K562 (cell line): ENCODE data around the gene CRKL. TPM values are rescaled to one million over a fixed set of nuclear protein-coding genes. Genes with fewer than 3 reads are reported as not detected.

Experiments used
- ATAC-seq: fragments of 200-7000 bp; cut with Tn5 transposase; 3 replicates; pipeline ENCODE4 v1.9.1; 2020; ENCODE audit warnings: moderate library complexity
- BruUV-seq: library from RNA; stranded (reverse); fragments of 400-500 nt; replicated peaks from 2 replicates; lab custom pipeline; 2021; lab: Mats Ljungman, UMichigan
- CTCF ChIA-PET: fragments of 300-600 bp; formaldehyde crosslinking; extraction: SDS; loops from one replicate; lab custom pipeline; 2021; ENCODE audit warnings: low intra/inter-chr PET ratio; lab: Yijun Ruan, JAX
- POLR2A ChIA-PET: fragments of 300-600, 350-650 bp; sonication (Branson Sonifier 250); formaldehyde crosslinking; extraction: SDS; loops from one replicate; lab custom pipeline; 2021; ENCODE audit warnings: antibody characterized with exemption, inconsistent platforms; lab: Yijun Ruan, JAX
- DNase-seq, 4 experiments: peaks; one replicate each; pipeline versions ENCODE4 v3.0.0 to v3.0.0-alpha.2; 2011 to 2018; ENCODE audit warnings: low spot score in 3 of 4, mixed read lengths in 3 of 4; ENCODE audit errors: extremely low read depth in 1 of 4
- FAIRE-seq: peaks from 2 replicates; lab custom pipeline; 2011; peaks lifted over from hg19 to GRCh38; lab: Jason Lieb, UNC
- H2AFZ ChIP-seq: 2 replicates; pipeline ENCODE4 v1.6.0; 2011; ENCODE audit warnings: low read depth, low read length, control low read depth, inconsistent platforms
- H3K27ac ChIP-seq: fragments of 200-600 bp; 3 replicates; pipeline ENCODE4 v1.8.0; 2011; ENCODE audit warnings: low read depth, mild to moderate bottlenecking, control low read depth, inconsistent platforms, low read length, moderate library complexity, mixed read lengths; ENCODE audit errors: extremely low read depth
- H3K27me3 ChIP-seq, 2 experiments: fragments of 300-600 bp in 1 of 2; 2 replicates in 1 of 2; 3 replicates in 1 of 2; pipeline versions ENCODE4 v1.6.0 to v1.8.0; 2011; ENCODE audit warnings: inconsistent platforms in 2 of 2, low read length in 2 of 2, mild to moderate bottlenecking in 1 of 2, mixed read lengths in 1 of 2, moderate library complexity in 1 of 2; ENCODE audit not compliant: control insufficient read depth in 2 of 2, insufficient read depth in 2 of 2
- H3K36me3 ChIP-seq: fragments of 300-600 bp; 3 replicates; pipeline ENCODE4 v1.8.0; 2011; ENCODE audit warnings: mild to moderate bottlenecking, low read length, inconsistent platforms; ENCODE audit not compliant: control insufficient read depth, insufficient read depth
- H3K4me1 ChIP-seq, 2 experiments: fragments of 200-600 bp in 1 of 2; replicated peaks in 1 of 2; 2 replicates in 1 of 2; 3 replicates in 1 of 2; pipeline versions ENCODE4 v1.5.1 to v1.8.0; 2011; ENCODE audit warnings: inconsistent platforms in 2 of 2, low read length in 2 of 2, mild to moderate bottlenecking in 1 of 2, mixed read lengths in 1 of 2, moderate library complexity in 1 of 2; ENCODE audit not compliant: control insufficient read depth in 2 of 2, insufficient read depth in 2 of 2
- H3K4me2 ChIP-seq: 2 replicates; pipeline ENCODE4 v1.6.1; 2011; ENCODE audit warnings: low read length, control low read depth, inconsistent platforms, mixed read lengths; ENCODE audit not compliant: insufficient read depth
- H3K4me3 ChIP-seq: fragments of 200-600 bp; sonication (generic), shearing (Covaris generic); 2 replicates; pipeline ENCODE4 v1.5.1; 2016; ENCODE audit warnings: control low read depth, inconsistent platforms
- H3K79me2 ChIP-seq: fragments of 200-600 bp; 3 replicates; pipeline ENCODE4 v1.8.0; 2011; ENCODE audit warnings: low read length, inconsistent platforms; ENCODE audit not compliant: control insufficient read depth, insufficient read depth
- H3K9ac ChIP-seq, 2 experiments: 2 replicates each; pipeline versions ENCODE4 v1.6.0 to v1.6.1; 2011; ENCODE audit warnings: low read depth in 2 of 2, low read length in 2 of 2, control low read depth in 1 of 2, inconsistent platforms in 1 of 2, mild to moderate bottlenecking in 1 of 2, mixed read lengths in 1 of 2; ENCODE audit not compliant: insufficient read depth in 1 of 2
- H3K9me1 ChIP-seq: one replicate; pipeline ENCODE4 v1.6.0; 2011; ENCODE audit warnings: inconsistent platforms, mild to moderate bottlenecking, low read length, moderate library complexity; ENCODE audit not compliant: control insufficient read depth, insufficient read depth
- H3K9me3 ChIP-seq: replicated peaks from 2 replicates; pipeline ENCODE4 v1.5.1; 2011; ENCODE audit warnings: low read depth, low read length, inconsistent platforms; ENCODE audit not compliant: control insufficient read depth, insufficient read depth
- H4K20me1 ChIP-seq: replicated peaks from 2 replicates; pipeline ENCODE4 v1.6.1; 2011; ENCODE audit warnings: low read length, inconsistent platforms, mixed read lengths; ENCODE audit not compliant: control insufficient read depth, insufficient read depth
- CEBPG ChIP-seq, 3 experiments: fragments of 200-800 bp in 1 of 3; sonication (Bioruptor generic) in 1 of 3; sonication (generic) in 1 of 3; formaldehyde crosslinking in 1 of 3; IDR thresholded peaks in 2 of 3; conservative IDR thresholded peaks in 1 of 3; 2 replicates each; pipeline versions ENCODE4 v1.6.1 to v1.8.0; 2016 to 2022; ENCODE audit warnings: missing compliant biosample characterization in 2 of 3, missing genetic modification characterization in 2 of 3, mild to moderate bottlenecking in 1 of 3, missing genetic modification reagents in 1 of 3
- ELF4 ChIP-seq: fragments of 450-650 bp; formaldehyde crosslinking; IDR thresholded peaks from 2 replicates; pipeline ENCODE4 v1.4.0; 2022; ENCODE audit warnings: missing genetic modification characterization
- HCFC1 ChIP-seq: IDR thresholded peaks from 2 replicates; pipeline ENCODE4 v1.6.1; 2012; ENCODE audit warnings: low read depth, low read length, improper control_type of control experiment
- PTRF ChIP-seq: fragments of 450-650 bp; IDR thresholded peaks from 2 replicates; pipeline ENCODE4 v1.6.1; 2016; ENCODE audit warnings: mild to moderate bottlenecking, missing genetic modification characterization, missing compliant biosample characterization
- RBBP5 ChIP-seq: fragments of 200-600 bp; sonication (generic); IDR thresholded peaks from 2 replicates; pipeline ENCODE4 v1.6.1; 2012; ENCODE audit warnings: borderline replicate concordance, mild to moderate bottlenecking, low read length, control low read depth, inconsistent platforms; ENCODE audit not compliant: insufficient read depth, poor library complexity, severe bottlenecking
- RCOR1 ChIP-seq, 2 experiments: IDR thresholded peaks; 2 replicates each; pipeline ENCODE4 v1.6.1; 2012; ENCODE audit warnings: low read depth in 2 of 2, low read length in 2 of 2, borderline replicate concordance in 1 of 2, improper control_type of control experiment in 1 of 2
- STAG1 ChIP-seq: sonication (generic); formaldehyde crosslinking; IDR thresholded peaks from 2 replicates; pipeline ENCODE4 v1.5.0; 2020; ENCODE audit warnings: missing genetic modification reagents, borderline replicate concordance
- ZC3H4 ChIP-seq: sonication (generic); formaldehyde crosslinking; IDR thresholded peaks from 2 replicates; pipeline ENCODE4 v1.9.0; 2021; ENCODE audit warnings: missing genetic modification reagents, borderline replicate concordance
- WGBS: fragments of 100-300 bp; shearing (Covaris generic); methylation state at CpG from one replicate; pipeline ENCODE4 v1.1.6; 2016; ENCODE audit warnings: low coverage, mixed read lengths; ENCODE audit not compliant: insufficient coverage; ENCODE audit errors: missing lambda C conversion rate; 5-methylcytosine and 5-hydroxymethylcytosine counted together
- in situ Hi-C: fragments of 300-500 bp; cut with MboI; formaldehyde crosslinking; loops from 4 replicates; pipeline ENCODE4 v1.15.0; 2018; ENCODE audit warnings: inconsistent platforms, mixed read lengths
- intact Hi-C: fragments of 100-400 bp; cut with micrococcal nuclease; formaldehyde crosslinking; loops from 2 replicates; pipeline ENCODE4 v1.14.2; 2022
- polyA plus RNA-seq, 8 experiments: library from polyadenylated mRNA; depleted of rRNA in 4 of 8; stranded (reverse) in 5 of 8; unstranded in 3 of 8; fragments of >200 nt; fragmentation: Nextera tagmentation in 2 of 8; fragmentation: Illumina TruSeq in 1 of 8; extraction: Ambion mirVana in 2 of 8; extraction: Trizol in 1 of 8; gene quantifications; 2 replicates each; pipeline versions ENCODE4 v1.2.1 to v1.2.3, GENCODE V29; 2011 to 2014; ENCODE audit warnings: inconsistent platforms in 1 of 8, missing spikeins in 1 of 8
- total RNA-seq, 7 experiments: library from RNA; depleted of rRNA in 6 of 7; stranded (reverse); fragments of >200 nt in 6 of 7; fragmentation: Illumina TruSeq in 2 of 7; extraction: Trizol in 2 of 7; gene quantifications; 2 replicates each; pipeline versions ENCODE4 v1.2.1 to v1.2.3, GENCODE V29; 2011 to 2021; ENCODE audit warnings: low replicate concordance in 1 of 7
- TF ChIP-seq, protein P1 (sequence below): fragments of 450-650 bp; conservative IDR thresholded peaks from 2 replicates; pipeline ENCODE4 v1.6.1; 2016; ENCODE audit warnings: missing genetic modification characterization, low read depth, mild to moderate bottlenecking, missing compliant biosample characterization, moderate library complexity

CRKL gene
- total and polyA plus RNA-seq, 9 of the 15 experiments (the other 6 are each of a cell fraction or from before 2014, with no cell fraction given), result 100 to 263 (median 124) TPM

DNA sequence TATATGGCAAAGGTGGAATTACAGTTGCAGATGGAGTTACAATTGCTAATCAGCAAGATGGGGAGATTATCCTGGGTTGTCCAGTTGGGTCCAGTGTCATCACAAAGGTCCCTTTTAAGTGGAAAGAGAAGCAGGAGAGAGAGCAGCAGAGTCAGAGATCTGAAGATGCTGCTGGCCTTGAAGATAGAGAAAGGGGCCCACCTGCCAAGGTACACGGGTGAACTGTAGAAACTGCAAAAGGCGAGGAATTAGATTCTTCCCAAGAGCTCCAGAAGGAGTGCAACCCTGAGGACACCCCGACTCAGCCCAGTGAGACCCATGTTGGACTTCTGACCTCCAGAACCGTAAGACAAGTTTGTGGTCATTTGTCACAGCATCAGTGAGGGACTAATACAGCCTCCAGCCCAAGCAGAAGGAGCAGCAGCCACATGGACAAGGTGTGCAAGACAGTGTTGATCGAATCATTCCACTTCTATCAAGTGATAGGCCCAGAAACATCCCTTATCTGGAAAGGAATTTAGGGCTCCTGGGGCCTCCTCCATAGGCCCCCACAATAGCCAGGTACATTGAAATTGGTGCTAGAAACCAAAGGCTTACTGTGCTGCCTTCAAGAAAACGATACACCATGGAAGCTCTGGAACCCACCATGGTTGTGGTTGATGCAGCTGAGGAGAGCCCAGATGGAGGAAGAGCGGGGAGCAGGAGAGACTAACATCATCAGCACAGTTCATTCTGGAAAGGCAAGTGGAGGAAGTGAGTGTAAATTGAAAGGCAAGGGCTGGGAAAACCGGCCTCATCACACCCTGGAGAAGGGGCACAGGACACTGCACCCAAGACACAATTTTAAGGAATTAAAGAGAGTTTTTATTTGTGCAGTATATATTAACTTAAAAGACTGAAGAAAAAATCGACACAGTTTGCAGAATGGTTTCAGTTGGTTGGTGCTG lies 35.1 kb upstream of the CRKL start:
- no peak overlapping the region for H3K4me2 ChIP-seq
- 69% methylated on average over 9 of the region's 9 CpGs for WGBS
- ATAC-seq, result no peak
- ChIA-PET CTCF (no interaction called here), POLR2A (interaction anchor here (0.6 to 13.5 kb wide), 8 partner anchors 9 to 762 kb away, joined by 3 to 172 read pairs (median 6); partner anchors contain the start of genes CRKL, PI4KA, SNAP29 and THAP7)
- DNase-seq, result peak in 1 of 4 experiments; percentile 50
- no peaks in the 10 kb centered on the region for H3K9me3 ChIP-seq
- H3K36me3 ChIP-seq, result peaks cover 71% of the 10 kb centered on the region
- no TSS peak for BruUV-seq
- H4K20me1 ChIP-seq, result peaks cover 6% of the 10 kb centered on the region; the same call in 1 of the 2 replicates
- no peaks in the 10 kb centered on the region for H3K27me3 ChIP-seq
- FAIRE-seq, result no peak
- no peaks in the 10 kb centered on the region for H3K79me2 ChIP-seq
- H3K27ac ChIP-seq, result no peak overlapping the region
- H3K9ac ChIP-seq, result no peak overlapping the region
- peaks cover 9% of the 10 kb centered on the region for H3K9me1 ChIP-seq
- intact Hi-C loops, result loop anchor here (2.0 kb wide), 1 partner anchor 15 kb away; no protein-coding TSS in a partner anchor
- no peak overlapping the region for H3K4me3 ChIP-seq
- peaks cover 12 to 17% of the 10 kb centered on the region in 2 experiments for H3K4me1 ChIP-seq
- no peak overlapping the region for H2AFZ ChIP-seq
- in situ Hi-C loops, result no loop called here
- TF ChIP-seq HCFC1 (no peak), RBBP5 (peak; percentile 50), PTRF (tag) (0 out of 2 replicates have a peak, but pooled peaks have one; percentile 14), ZC3H4 (CRISPR knock-in tag) (peak; percentile 66; the same call in 1 of the 2 replicates), RCOR1 (IDR thresholded peaks at IDR 0.05; ENCODE audit: borderline replicate concordance in 1 of 2, low read depth in 2 of 2, low read length in 2 of 2) (peak in 1 of 2 experiments; percentile 7; a peak in 1 of 4 replicates), CEBPG (CRISPR knock-in tag; IDR thresholded peaks at IDR 0.05) (peak; percentile 16; the same call in 1 of the 2 replicates), CEBPG (tag; conservative IDR thresholded peaks at IDR 0.05 in 1 of 2, IDR thresholded peaks at IDR 0.05 in 1 of 2) (no peak), STAG1 (CRISPR knock-in tag) (peak; percentile 20; the same call in 1 of the 2 replicates), ELF4 (CRISPR knock-in tag) (peak; percentile 48)
- TF ChIP-seq, protein P1, sequence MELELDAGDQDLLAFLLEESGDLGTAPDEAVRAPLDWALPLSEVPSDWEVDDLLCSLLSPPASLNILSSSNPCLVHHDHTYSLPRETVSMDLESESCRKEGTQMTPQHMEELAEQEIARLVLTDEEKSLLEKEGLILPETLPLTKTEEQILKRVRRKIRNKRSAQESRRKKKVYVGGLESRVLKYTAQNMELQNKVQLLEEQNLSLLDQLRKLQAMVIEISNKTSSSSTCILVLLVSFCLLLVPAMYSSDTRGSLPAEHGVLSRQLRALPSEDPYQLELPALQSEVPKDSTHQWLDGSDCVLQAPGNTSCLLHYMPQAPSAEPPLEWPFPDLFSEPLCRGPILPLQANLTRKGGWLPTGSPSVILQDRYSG (tag), result 0 out of 2 replicates have a peak, but pooled peaks have one; percentile 9
